ENCODE measurements around the gene CBR4.
"Not testable (repeated sequence)": the region's sequence is repeated elsewhere in the genome, so short reads cannot be mapped to it uniquely, and the experiment has no call there.

Gene CBR4

GRCh38 chr4:168995537-168996295 is 14.3 kb downstream of the CBR4 start:
- DNase-seq (ENCODE audit: insufficient read length, low spot score) (no peak), FAIRE-seq (peak; percentile 14)

DNA sequence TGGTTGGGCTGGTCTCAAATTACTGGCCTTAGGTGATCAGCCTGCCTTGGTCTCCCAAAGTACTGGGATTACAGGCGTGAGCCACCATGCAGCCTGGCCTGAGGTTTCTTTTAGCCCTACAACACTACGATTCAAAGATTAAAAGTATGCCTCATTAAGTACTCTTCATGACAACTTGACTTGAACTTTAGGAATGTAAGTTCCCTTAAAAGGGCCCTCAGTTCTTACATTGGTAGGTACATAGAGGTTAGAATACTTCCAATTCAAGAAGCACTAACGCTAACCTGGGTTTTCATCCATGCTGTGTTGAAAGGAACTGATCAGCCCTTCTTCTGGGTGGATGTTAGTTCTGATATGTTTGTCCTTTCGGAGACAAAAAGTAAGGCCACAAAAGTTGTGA is 15.1 kb downstream of the CBR4 start:
- FAIRE-seq = no peak

DNA sequence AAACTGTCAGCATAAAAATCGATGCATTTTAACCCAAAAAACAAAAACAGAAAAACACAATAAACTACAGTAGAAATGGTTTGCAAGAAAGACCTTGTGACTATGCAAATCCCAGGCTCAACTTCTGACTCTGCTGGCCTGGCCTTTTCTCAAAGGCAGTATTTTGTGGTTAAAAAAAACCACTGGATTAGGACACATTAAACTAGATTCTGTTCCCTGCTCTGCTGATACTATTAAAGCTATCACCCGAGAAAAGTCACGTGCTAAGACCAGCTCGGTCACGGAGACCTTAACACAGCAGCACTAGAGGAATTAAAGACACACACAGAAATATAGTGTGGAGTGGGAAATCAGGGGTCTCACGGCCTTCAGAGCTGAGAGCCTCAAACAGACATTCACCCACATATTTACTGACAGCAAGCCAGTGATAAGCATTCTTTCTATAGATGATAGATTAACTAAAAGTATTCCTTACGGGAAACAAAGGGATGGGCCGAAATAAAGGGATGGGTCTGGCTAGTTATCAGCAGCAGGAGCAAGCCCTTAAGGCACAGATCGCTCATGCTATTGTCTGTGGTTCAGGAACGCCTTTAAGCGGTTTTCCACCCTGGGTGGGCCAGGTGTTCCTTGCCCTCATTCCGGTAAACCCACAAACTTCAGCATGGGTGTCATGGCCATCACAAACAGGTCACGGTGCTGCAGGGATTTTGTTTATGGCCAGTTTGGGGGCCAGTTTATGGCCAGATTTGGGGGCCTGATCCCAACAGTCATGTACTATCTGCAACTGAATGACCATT is 16.1 kb downstream of the CBR4 start:
- FAIRE-seq (no peak), DNase-seq (ENCODE audit: insufficient read length, low spot score) (no peak)

More for the DNA sequence above, 15.1 kb downstream of the CBR4 start:
- no peak for DNase-seq (ENCODE audit: insufficient read length, low spot score)

- not testable (repeated sequence) for FAIRE-seq; DNase-seq (ENCODE audit: insufficient read length, low spot score)
Observed at GRCh38 chr4:168992952-168993482, 17.0 kb downstream of the CBR4 start.

GRCh38 chr4:168981942-168982341 is 28.1 kb downstream of the CBR4 start:
- DNase-seq (ENCODE audit: insufficient read length, low spot score) (no peak), FAIRE-seq (no peak)

- DNase-seq (ENCODE audit: insufficient read length, low spot score) (no peak), FAIRE-seq (no peak)
Observed at GRCh38 chr4:168981460-168981859, 28.6 kb downstream of the CBR4 start.

- FAIRE-seq = no peak
Observed at GRCh38 chr4:168979338-168979737, 30.7 kb downstream of the CBR4 start.

GRCh38 chr4:168978001-168978700 is 31.9 kb downstream of the CBR4 start:
- DNase-seq (ENCODE audit: insufficient read length, low spot score) (no peak), FAIRE-seq (no peak)

More at GRCh38 chr4:168979338-168979737, 30.7 kb downstream of the CBR4 start:
- no peak for DNase-seq (ENCODE audit: insufficient read length, low spot score)

- FAIRE-seq = no peak
- DNase-seq (ENCODE audit: insufficient read length, low spot score) = no peak
Observed at GRCh38 chr4:168972596-168972995, 37.5 kb downstream of the CBR4 start.

DNA sequence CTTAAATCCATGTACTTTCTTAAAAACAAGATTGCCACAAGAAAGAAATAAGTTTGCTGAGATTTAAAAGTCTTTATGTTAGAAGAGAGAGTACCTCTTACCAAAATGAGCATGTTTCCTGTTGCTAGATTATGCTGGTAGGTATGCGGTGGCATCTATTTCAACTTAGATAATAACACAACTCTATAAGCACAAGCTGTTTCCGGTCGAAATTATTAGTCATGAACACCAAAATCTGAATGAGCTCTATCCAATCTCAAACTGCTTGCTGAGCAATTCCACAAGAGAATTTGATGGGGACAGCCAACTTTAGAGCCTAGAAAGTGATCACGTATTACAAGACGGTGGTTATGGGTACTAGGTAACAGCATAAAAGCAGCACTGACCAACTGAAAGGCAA is 49.3 kb downstream of the CBR4 start:
- DNase-seq (ENCODE audit: insufficient read length, low spot score) = no peak
- no peak for FAIRE-seq

- no peak for DNase-seq (ENCODE audit: insufficient read length, low spot score)
- FAIRE-seq = no peak
Observed at GRCh38 chr4:168955674-168956073, 54.4 kb downstream of the CBR4 start.

DNA sequence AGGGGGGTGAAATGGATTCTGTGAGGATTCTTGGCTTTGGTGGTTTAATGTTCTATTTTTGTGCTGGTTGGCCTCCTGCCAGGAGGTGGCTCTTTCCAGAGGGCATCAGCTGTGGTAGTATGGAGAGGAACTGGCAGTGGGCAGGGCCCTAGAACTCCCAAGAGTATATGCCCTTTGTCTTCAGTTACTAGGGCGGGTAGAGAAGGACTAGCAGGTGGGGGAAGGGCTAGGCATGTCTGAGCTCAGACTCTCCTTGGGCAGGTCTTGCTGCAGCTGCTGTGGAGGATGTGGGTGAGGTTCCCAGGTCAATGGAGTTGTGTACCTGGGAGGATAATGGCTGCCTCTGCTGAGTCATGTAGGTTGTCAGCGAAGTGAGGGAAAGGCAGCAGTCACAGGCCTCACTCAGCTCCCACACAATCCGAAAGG is 57.2 kb downstream of the CBR4 start:
- FAIRE-seq; DNase-seq (ENCODE audit: insufficient read length, low spot score): not testable (repeated sequence)

DNA sequence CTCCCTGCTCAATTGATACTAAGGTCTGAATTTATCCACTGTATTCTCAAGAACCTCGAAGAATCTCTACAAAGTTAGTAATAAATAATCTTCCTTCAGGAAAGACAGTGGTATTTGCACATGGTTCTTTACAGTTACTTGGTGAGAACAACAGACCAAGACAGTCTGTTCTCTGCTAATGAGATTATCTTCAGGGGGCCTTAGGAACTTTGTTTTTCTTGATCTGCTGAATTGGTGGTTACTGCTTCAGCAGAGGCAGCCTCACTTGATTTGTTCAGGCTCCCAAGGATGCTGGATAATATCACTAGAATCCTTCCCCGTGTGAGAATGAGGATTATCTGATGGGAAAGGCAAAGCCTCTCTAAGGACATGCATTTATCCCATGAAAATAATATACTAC is 64.8 kb downstream of the CBR4 start:
- no peak for FAIRE-seq
- no peak for DNase-seq (ENCODE audit: insufficient read length, low spot score)

DNA sequence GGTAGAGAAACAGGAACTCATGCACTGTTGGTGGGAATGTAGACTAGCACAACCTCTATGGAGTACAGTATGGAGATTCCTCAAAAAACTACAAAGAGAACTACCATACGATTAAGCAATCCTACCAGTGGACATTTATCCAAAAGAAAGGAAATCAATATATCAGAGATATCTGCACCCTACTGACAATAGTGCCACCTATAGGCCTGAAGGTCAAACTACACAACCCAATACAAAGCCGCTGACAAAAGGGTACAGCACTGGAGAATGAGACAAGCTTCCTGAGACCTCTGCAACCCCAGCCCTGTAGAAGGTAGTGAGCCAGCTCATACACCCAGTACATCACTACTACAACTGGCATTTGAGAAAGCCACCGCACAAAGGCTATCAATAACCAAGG is 67.1 kb downstream of the CBR4 start:
- FAIRE-seq = peak; percentile 26
- no peak for DNase-seq (ENCODE audit: insufficient read length, low spot score)
